Measurements from ENCODE around the gene PDE4D. TPM values are rescaled to one million over a fixed set of nuclear protein-coding genes. Genes with fewer than 3 reads are reported as not detected.
A peak's percentile ranks its signal among the peaks of the same experiment; 100 is the strongest.

The PDE4D gene
- total and polyA plus RNA-seq, 3 donors from 2014 or later = 7.8 to 13.9 (median 8.7) TPM

DNA sequence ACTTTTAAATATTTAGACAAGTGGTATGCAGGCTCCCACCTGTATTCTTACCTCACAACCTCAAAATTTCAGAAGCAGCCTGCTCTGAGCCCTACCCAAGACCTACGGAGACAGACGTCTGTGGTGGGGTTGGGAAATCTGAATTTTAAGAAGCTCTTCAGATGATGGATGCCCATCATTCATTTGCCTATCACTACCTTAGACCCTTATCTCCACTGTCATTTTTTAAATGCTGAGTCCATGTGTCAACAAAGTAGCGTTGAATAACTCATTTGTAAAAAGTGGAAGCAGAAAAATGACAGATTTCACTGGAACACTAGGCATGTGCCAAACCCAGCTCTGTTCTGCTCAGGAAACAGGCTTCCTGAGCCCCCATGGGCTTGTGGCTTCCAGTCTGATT is 85.7 kb downstream of the PDE4D start:
- DNase-seq = no peak
- Histone ChIP-seq H3K36me3 (ENCODE audit: low read depth, missing control alignments) (no peaks in the 10 kb centered on the region), H3K4me1 (no peaks in the 10 kb centered on the region), H3K4me3 (no peak overlapping the region), H3K27me3 (no peaks in the 10 kb centered on the region), H3K27ac (no peak overlapping the region), H3K9me3 (no peaks in the 10 kb centered on the region)
- WGBS, 2 donors = 92 to 94% methylated on average over 3 of the region's 3 CpGs
- intact Hi-C loops (cut with DNase I; ENCODE audit: low total_unique reads) = no loop called here
- TF ChIP-seq POLR2A (IDR thresholded peaks at IDR 0.05) = no peak
- TF ChIP-seq, protein P1, sequence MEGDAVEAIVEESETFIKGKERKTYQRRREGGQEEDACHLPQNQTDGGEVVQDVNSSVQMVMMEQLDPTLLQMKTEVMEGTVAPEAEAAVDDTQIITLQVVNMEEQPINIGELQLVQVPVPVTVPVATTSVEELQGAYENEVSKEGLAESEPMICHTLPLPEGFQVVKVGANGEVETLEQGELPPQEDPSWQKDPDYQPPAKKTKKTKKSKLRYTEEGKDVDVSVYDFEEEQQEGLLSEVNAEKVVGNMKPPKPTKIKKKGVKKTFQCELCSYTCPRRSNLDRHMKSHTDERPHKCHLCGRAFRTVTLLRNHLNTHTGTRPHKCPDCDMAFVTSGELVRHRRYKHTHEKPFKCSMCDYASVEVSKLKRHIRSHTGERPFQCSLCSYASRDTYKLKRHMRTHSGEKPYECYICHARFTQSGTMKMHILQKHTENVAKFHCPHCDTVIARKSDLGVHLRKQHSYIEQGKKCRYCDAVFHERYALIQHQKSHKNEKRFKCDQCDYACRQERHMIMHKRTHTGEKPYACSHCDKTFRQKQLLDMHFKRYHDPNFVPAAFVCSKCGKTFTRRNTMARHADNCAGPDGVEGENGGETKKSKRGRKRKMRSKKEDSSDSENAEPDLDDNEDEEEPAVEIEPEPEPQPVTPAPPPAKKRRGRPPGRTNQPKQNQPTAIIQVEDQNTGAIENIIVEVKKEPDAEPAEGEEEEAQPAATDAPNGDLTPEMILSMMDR (IDR thresholded peaks at IDR 0.05) = no peak

DNA sequence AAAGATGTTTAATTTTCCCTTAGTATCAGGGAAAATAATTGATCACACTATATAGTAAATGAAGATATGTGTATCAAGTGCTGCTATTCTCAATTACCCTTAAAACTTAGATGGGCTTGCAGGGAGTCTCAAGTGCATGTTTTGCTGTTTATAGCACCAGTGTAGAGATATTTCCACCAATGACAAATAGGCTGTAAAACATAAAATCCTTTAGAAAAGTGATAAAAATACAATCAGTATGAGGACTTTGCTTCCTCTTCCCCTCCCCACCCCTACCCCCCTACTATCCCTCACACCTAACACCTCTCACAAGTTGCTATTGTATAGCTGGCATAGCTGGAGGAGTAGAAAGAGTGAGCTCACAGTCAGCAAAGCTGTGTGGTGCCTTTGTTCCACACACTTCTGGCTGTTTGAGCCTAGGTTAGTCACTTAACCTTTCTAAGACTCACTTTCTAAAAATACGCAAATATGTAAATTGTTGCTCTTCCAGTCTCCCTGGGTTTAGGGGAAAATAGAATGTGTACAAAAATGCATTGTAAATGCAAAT is 93.1 kb downstream of the PDE4D start:
- Histone ChIP-seq H3K36me3 (ENCODE audit: low read depth, missing control alignments) (no peaks in the 10 kb centered on the region), H3K27ac (no peak overlapping the region), H3K4me3 (no peak overlapping the region), H3K27me3 (no peaks in the 10 kb centered on the region), H3K9me3 (no peaks in the 10 kb centered on the region), H3K4me1 (no peaks in the 10 kb centered on the region)
- intact Hi-C loops (cut with DNase I; ENCODE audit: low total_unique reads) = no loop called here
- 83 to 85% methylated on average over 1 of the region's 1 CpG for WGBS, 2 donors
- TF ChIP-seq, protein P1 (IDR thresholded peaks at IDR 0.05) = no peak
- no peak for TF ChIP-seq POLR2A (IDR thresholded peaks at IDR 0.05)
- DNase-seq = no peak

DNA sequence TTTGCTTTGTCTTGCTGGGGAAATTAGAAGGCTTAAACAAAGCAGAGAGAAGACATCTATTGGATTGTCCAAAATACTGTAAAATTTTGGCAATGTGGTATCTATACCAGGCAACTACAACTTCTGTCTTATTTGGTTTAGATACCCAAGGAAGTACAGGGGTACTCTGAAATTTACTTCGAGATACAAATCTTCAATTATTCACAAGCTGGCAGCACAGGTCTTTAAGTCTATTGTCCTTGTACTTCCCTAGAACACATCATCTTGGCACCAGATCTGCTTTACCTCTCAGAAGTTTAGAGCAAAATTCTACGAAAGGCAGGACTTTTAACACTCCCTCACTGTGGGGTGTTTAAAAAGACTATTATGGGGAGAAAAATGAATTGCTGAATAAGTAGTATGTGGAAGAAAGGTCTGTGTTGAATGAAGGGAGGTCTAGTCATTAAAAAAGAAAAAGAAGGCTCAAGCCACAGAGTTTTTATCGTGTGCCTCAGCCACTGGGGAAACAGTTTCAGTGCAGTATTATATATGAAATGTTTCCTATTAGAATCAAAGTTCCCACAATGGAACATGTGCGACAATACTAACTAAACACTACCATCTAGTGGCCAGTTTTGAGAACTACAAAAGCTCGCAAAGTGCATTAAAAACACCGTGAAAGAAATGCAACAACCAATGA is 93.7 kb downstream of the PDE4D start:
- Histone ChIP-seq H3K4me1 (no peaks in the 10 kb centered on the region), H3K9me3 (no peaks in the 10 kb centered on the region), H3K27me3 (no peaks in the 10 kb centered on the region), H3K4me3 (no peak overlapping the region), H3K27ac (no peak overlapping the region), H3K36me3 (ENCODE audit: low read depth, missing control alignments) (no peaks in the 10 kb centered on the region)
- 23 to 25% methylated on average over 6 of the region's 6 CpGs for WGBS, 2 donors
- intact Hi-C loops (cut with DNase I; ENCODE audit: low total_unique reads) = no loop called here
- TF ChIP-seq, protein P1 (IDR thresholded peaks at IDR 0.05) = peak in 2 of 3 experiments; percentile 81 to 86
- no peak for TF ChIP-seq POLR2A (IDR thresholded peaks at IDR 0.05)
- DNase-seq = no peak

DNA sequence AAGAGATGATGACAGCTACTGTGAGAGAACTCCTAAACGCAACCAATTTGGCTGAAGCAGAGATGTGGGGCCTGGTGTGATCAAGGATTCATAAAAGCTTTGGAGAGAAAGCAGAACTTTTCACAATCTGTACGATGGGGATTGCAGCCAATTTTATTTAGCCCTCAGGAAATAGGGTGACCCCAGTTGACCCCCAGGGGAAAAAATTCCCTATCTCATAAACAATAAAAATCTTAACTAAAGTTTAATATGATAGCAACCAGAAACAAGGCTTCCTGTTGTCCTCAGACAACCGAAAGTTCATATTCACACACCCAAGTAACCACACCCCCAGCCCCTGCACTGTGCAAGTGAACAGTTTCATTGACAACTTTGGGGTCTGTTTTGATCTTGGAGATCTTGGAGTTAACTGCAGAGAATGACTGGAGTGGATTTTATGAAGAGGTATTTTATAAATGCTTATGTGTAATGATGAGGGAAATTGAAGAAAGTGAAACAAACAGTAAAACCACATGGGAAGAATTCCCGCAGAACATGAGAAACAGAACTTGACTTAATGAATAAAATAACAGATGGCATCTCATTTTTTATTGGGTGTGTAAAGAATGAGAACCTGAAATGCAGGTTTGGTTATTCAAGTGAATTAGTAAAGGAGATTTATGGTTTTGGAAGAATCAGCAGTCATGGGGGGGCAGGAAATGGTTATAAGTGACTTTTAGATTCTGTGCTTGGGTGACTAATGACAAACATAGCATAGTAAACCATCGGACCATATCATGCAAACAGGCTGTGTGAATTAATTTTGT is 94.5 kb downstream of the PDE4D start:
- Histone ChIP-seq H3K4me3 (no peak overlapping the region), H3K36me3 (ENCODE audit: low read depth, missing control alignments) (no peaks in the 10 kb centered on the region), H3K27me3 (no peaks in the 10 kb centered on the region), H3K27ac (no peak overlapping the region), H3K9me3 (no peaks in the 10 kb centered on the region), H3K4me1 (no peaks in the 10 kb centered on the region)
- no peak for DNase-seq
- 67 to 72% methylated on average over 5 of the region's 5 CpGs for WGBS, 2 donors
- TF ChIP-seq, protein P1 (IDR thresholded peaks at IDR 0.05) = no peak
- TF ChIP-seq POLR2A (IDR thresholded peaks at IDR 0.05) = no peak
- intact Hi-C loops (cut with DNase I; ENCODE audit: low total_unique reads) = no loop called here
